Measurements from ENCODE around the gene SLIT3.

SLIT3 gene

GRCh38 chr5:168836603-168837231, 464.2 kb downstream of the SLIT3 start:
- no peak for TF ChIP-seq CTCF (conservative IDR thresholded peaks at IDR 0.05; ENCODE audit: low read depth, low read length)
- DNase-seq (ENCODE audit: low read depth): no peak
- no peak overlapping the region for H3K4me3 ChIP-seq (ENCODE audit: low read length)

GRCh38 chr5:168833936-168834335, 467.0 kb downstream of the SLIT3 start:
- no peak overlapping the region for H3K4me3 ChIP-seq (ENCODE audit: low read length)
- no peak for DNase-seq (ENCODE audit: low read depth)
- no peak for TF ChIP-seq CTCF (conservative IDR thresholded peaks at IDR 0.05; ENCODE audit: low read depth, low read length)

GRCh38 chr5:168833383-168833782, 467.6 kb downstream of the SLIT3 start:
- DNase-seq (ENCODE audit: low read depth): no peak
- no peak for TF ChIP-seq CTCF (conservative IDR thresholded peaks at IDR 0.05; ENCODE audit: low read depth, low read length)
- no peak overlapping the region for H3K4me3 ChIP-seq (ENCODE audit: low read length)

- no peak for TF ChIP-seq CTCF (conservative IDR thresholded peaks at IDR 0.05; ENCODE audit: low read depth, low read length)
- H3K4me3 ChIP-seq (ENCODE audit: low read length): no peak overlapping the region
- DNase-seq (ENCODE audit: low read depth): no peak
Measured at GRCh38 chr5:168832308-168832707, 468.6 kb downstream of the SLIT3 start.

- no peak for DNase-seq (ENCODE audit: low read depth)
- H3K4me3 ChIP-seq (ENCODE audit: low read length): no peak overlapping the region
- TF ChIP-seq CTCF (conservative IDR thresholded peaks at IDR 0.05; ENCODE audit: low read depth, low read length): no peak
Measured at GRCh38 chr5:168831383-168831782, 469.6 kb downstream of the SLIT3 start.

GRCh38 chr5:168830833-168831232, 470.1 kb downstream of the SLIT3 start:
- no peak for DNase-seq (ENCODE audit: low read depth)
- no peak overlapping the region for H3K4me3 ChIP-seq (ENCODE audit: low read length)
- TF ChIP-seq CTCF (conservative IDR thresholded peaks at IDR 0.05; ENCODE audit: low read depth, low read length): no peak

GRCh38 chr5:168829922-168830417, 471.0 kb downstream of the SLIT3 start:
- H3K4me3 ChIP-seq (ENCODE audit: low read length): no peak overlapping the region
- TF ChIP-seq CTCF (conservative IDR thresholded peaks at IDR 0.05; ENCODE audit: low read depth, low read length): no peak

More at GRCh38 chr5:168829922-168830417, 471.0 kb downstream of the SLIT3 start:
- DNase-seq (ENCODE audit: low read depth): no peak

Data from retinal pigment epithelial cell (primary cell).